Stimulated activated naive CD8-positive, alpha-beta T cell treated with anti-CD3 and anti-CD28 coated beads, Interleukin-15, Interleukin-2, amounts not matched to agents 100 ng/mL and 50 ng/mL, for 24 hours (primary cell): ENCODE data around the gene GATAD1.
A peak's percentile ranks its signal among the peaks of the same experiment; 100 is the strongest.
"Not testable (repeated sequence)": the region's sequence is repeated elsewhere in the genome, so short reads cannot be mapped to it uniquely, and the experiment has no call there.

ENCODE experiments used
- H3K27ac Mint-ChIP-seq: one replicate; pipeline ENCODE4 v1.8.0; 2021; ENCODE audit warnings: mild to moderate bottlenecking, mixed read lengths
- H3K27me3 Mint-ChIP-seq: one replicate; pipeline ENCODE4 v1.8.0; 2021; ENCODE audit warnings: mixed read lengths
- H3K36me3 Mint-ChIP-seq: one replicate; pipeline ENCODE4 v1.8.0; 2021; ENCODE audit warnings: low read depth, mixed read lengths
- H3K4me1 Mint-ChIP-seq: one replicate; pipeline ENCODE4 v1.8.0; 2021; ENCODE audit warnings: low read depth, mixed read lengths
- H3K4me3 Mint-ChIP-seq: one replicate; pipeline ENCODE4 v1.8.0; 2021; ENCODE audit warnings: mild to moderate bottlenecking, mixed read lengths
- H3K9me3 Mint-ChIP-seq: one replicate; pipeline ENCODE4 v1.8.0; 2021; ENCODE audit warnings: mixed read lengths

Gene GATAD1

GRCh38 chr7:92447345-92448204 is at the start of gene GATAD1:
GATAD1 (plus strand) TSS chr7:92447482; CDS start chr7:92447730, 248 bp downstream.
- Mint-ChIP-seq H3K36me3 (peaks cover 23% of the 10 kb centered on the region), H3K4me3 (peak within 1 kb of the TSS; percentile 83), H3K9me3 (no peaks in the 10 kb centered on the region), H3K27ac (peak within 1 kb of the TSS; percentile 90), H3K27me3 (no peaks in the 10 kb centered on the region), H3K4me1 (peaks cover 22% of the 10 kb centered on the region)

GRCh38 chr7:92397542-92397941 is 49.7 kb upstream of the GATAD1 start:
- Mint-ChIP-seq H3K9me3 (no peaks in the 10 kb centered on the region), H3K27me3 (no peaks in the 10 kb centered on the region), H3K4me1 (no peaks in the 10 kb centered on the region), H3K36me3 (peaks cover 34% of the 10 kb centered on the region), H3K27ac (no peak overlapping the region), H3K4me3 (no peak overlapping the region)

GRCh38 chr7:92400013-92400412 is 47.3 kb upstream of the GATAD1 start:
- Mint-ChIP-seq H3K4me3 (no peak overlapping the region), H3K27ac (no peak overlapping the region), H3K9me3 (no peaks in the 10 kb centered on the region), H3K36me3 (peaks cover 37% of the 10 kb centered on the region), H3K4me1 (peaks cover 18% of the 10 kb centered on the region), H3K27me3 (no peaks in the 10 kb centered on the region)

- Mint-ChIP-seq H3K9me3 (no peaks in the 10 kb centered on the region), H3K36me3 (peaks cover 23% of the 10 kb centered on the region), H3K4me1 (peaks cover 18% of the 10 kb centered on the region), H3K4me3 (no peak overlapping the region), H3K27ac (no peak overlapping the region), H3K27me3 (no peaks in the 10 kb centered on the region)
Measured at GRCh38 chr7:92402920-92403759, 44.1 kb upstream of the GATAD1 start.

- Mint-ChIP-seq H3K27ac (no peak overlapping the region), H3K9me3 (no peaks in the 10 kb centered on the region), H3K27me3 (no peaks in the 10 kb centered on the region), H3K4me3 (no peak overlapping the region), H3K4me1 (peaks cover 18% of the 10 kb centered on the region), H3K36me3 (peaks cover 17% of the 10 kb centered on the region)
Measured at GRCh38 chr7:92403760-92404074, 43.6 kb upstream of the GATAD1 start.

GRCh38 chr7:92404170-92404614 is 43.1 kb upstream of the GATAD1 start:
- Mint-ChIP-seq H3K4me1 (peaks cover 18% of the 10 kb centered on the region), H3K4me3 (peak overlapping the region; percentile 44), H3K27me3 (no peaks in the 10 kb centered on the region), H3K36me3 (peaks cover 12% of the 10 kb centered on the region), H3K27ac (peak overlapping the region; percentile 62), H3K9me3 (no peaks in the 10 kb centered on the region)

- H3K4me1 Mint-ChIP-seq, result peaks cover 5% of the 10 kb centered on the region
- no peaks in the 10 kb centered on the region for H3K9me3 Mint-ChIP-seq
- no peak overlapping the region for H3K27ac Mint-ChIP-seq
- peaks cover 4% of the 10 kb centered on the region for H3K36me3 Mint-ChIP-seq
- no peak overlapping the region for H3K4me3 Mint-ChIP-seq
- peaks cover 6% of the 10 kb centered on the region for H3K27me3 Mint-ChIP-seq
Measured at GRCh38 chr7:92409357-92409756, 37.9 kb upstream of the GATAD1 start.

- H3K27me3 Mint-ChIP-seq, H3K27ac Mint-ChIP-seq, H3K36me3 Mint-ChIP-seq, H3K9me3 Mint-ChIP-seq, H3K4me1 Mint-ChIP-seq, H3K4me3 Mint-ChIP-seq: not testable (repeated sequence)
Measured at GRCh38 chr7:92410162-92410561, 37.1 kb upstream of the GATAD1 start.

- H3K4me3 Mint-ChIP-seq, result no peak overlapping the region
- no peak overlapping the region for H3K27ac Mint-ChIP-seq
- no peaks in the 10 kb centered on the region for H3K9me3 Mint-ChIP-seq
- peaks cover 6% of the 10 kb centered on the region for H3K27me3 Mint-ChIP-seq
- H3K36me3 Mint-ChIP-seq, result no peaks in the 10 kb centered on the region
- H3K4me1 Mint-ChIP-seq, result no peaks in the 10 kb centered on the region
Measured at GRCh38 chr7:92412745-92413144, 34.5 kb upstream of the GATAD1 start.

- Mint-ChIP-seq H3K4me3 (no peak overlapping the region), H3K27me3 (peaks cover 6% of the 10 kb centered on the region), H3K9me3 (no peaks in the 10 kb centered on the region), H3K4me1 (no peaks in the 10 kb centered on the region), H3K27ac (no peak overlapping the region), H3K36me3 (no peaks in the 10 kb centered on the region)
Measured at GRCh38 chr7:92413550-92413949, 33.7 kb upstream of the GATAD1 start.

GRCh38 chr7:92415225-92415624 is 32.1 kb upstream of the GATAD1 start:
- no peaks in the 10 kb centered on the region for H3K9me3 Mint-ChIP-seq
- peaks cover 3% of the 10 kb centered on the region for H3K27me3 Mint-ChIP-seq
- H3K4me3 Mint-ChIP-seq, result no peak overlapping the region
- no peaks in the 10 kb centered on the region for H3K36me3 Mint-ChIP-seq
- H3K27ac Mint-ChIP-seq, result no peak overlapping the region
- no peaks in the 10 kb centered on the region for H3K4me1 Mint-ChIP-seq

- Mint-ChIP-seq H3K4me1 (no peaks in the 10 kb centered on the region), H3K36me3 (no peaks in the 10 kb centered on the region), H3K27me3 (peaks cover under 1% of the 10 kb centered on the region), H3K4me3 (no peak overlapping the region), H3K27ac (no peak overlapping the region), H3K9me3 (no peaks in the 10 kb centered on the region)
Measured at GRCh38 chr7:92417913-92418312, 29.4 kb upstream of the GATAD1 start.

- H3K9me3 Mint-ChIP-seq, result no peaks in the 10 kb centered on the region
- H3K36me3 Mint-ChIP-seq, result no peaks in the 10 kb centered on the region
- peaks cover 15% of the 10 kb centered on the region for H3K27me3 Mint-ChIP-seq
- H3K27ac Mint-ChIP-seq, result no peak overlapping the region
- peaks cover 12% of the 10 kb centered on the region for H3K4me1 Mint-ChIP-seq
- H3K4me3 Mint-ChIP-seq, result no peak overlapping the region
Measured at GRCh38 chr7:92421676-92422435, 25.4 kb upstream of the GATAD1 start.

- Mint-ChIP-seq H3K27ac (no peak overlapping the region), H3K4me1 (peaks cover 12% of the 10 kb centered on the region), H3K27me3 (peaks cover 15% of the 10 kb centered on the region), H3K36me3 (no peaks in the 10 kb centered on the region), H3K9me3 (no peaks in the 10 kb centered on the region), H3K4me3 (no peak overlapping the region)
Measured at GRCh38 chr7:92422926-92423325, 24.4 kb upstream of the GATAD1 start.

GRCh38 chr7:92423710-92424131 is 23.6 kb upstream of the GATAD1 start:
- peaks cover 12% of the 10 kb centered on the region for H3K4me1 Mint-ChIP-seq
- H3K4me3 Mint-ChIP-seq, result peak overlapping the region; percentile 20
- no peaks in the 10 kb centered on the region for H3K9me3 Mint-ChIP-seq
- H3K27me3 Mint-ChIP-seq, result peaks cover 15% of the 10 kb centered on the region
- peak overlapping the region; percentile 2 for H3K27ac Mint-ChIP-seq
- H3K36me3 Mint-ChIP-seq, result no peaks in the 10 kb centered on the region
